NB4 (cell line): ENCODE measurements around the gene S1PR5.
A peak's percentile ranks its signal among the peaks of the same experiment; 100 is the strongest.
"Not testable (repeated sequence)": the region's sequence is repeated elsewhere in the genome, so short reads cannot be mapped to it uniquely, and the experiment has no call there.

ENCODE experiments used
- DNase-seq: peaks from one replicate; pipeline ENCODE4 v3.0.0; 2010; ENCODE audit warnings: low read depth
- H3K4me3 ChIP-seq: one replicate; pipeline ENCODE4 v1.5.1; 2011; ENCODE audit warnings: mild to moderate bottlenecking, low read depth, low read length, moderate library complexity
- MAX ChIP-seq: IDR thresholded peaks from 2 replicates; pipeline ENCODE4 v1.6.1; 2011; ENCODE audit warnings: low read depth, low read length
- MYC ChIP-seq: IDR thresholded peaks from 2 replicates; pipeline ENCODE4 v1.6.1; 2011; ENCODE audit warnings: low read depth, low read length
- POLR2A ChIP-seq: IDR thresholded peaks from 2 replicates; pipeline ENCODE4 v1.6.1; 2011; ENCODE audit warnings: mild to moderate bottlenecking; ENCODE audit not compliant: insufficient read length; ENCODE audit errors: extremely low read depth
- TF ChIP-seq, protein P1 (sequence below): IDR thresholded peaks from one replicate; pipeline ENCODE4 v1.5.1; 2012; ENCODE audit warnings: low read depth, low read length

The S1PR5 gene

GRCh38 chr19:10543420-10544241 lies 26.4 kb upstream of the S1PR5 start, which contains the start of gene ATG4D:
ATG4D (plus strand) TSS chr19:10543904; CDS start chr19:10544091, 187 bp downstream.
- peak within 1 kb of the TSS; percentile 91 for H3K4me3 ChIP-seq
- TF ChIP-seq POLR2A (peak; percentile 98), MYC (no peak; the same call in 1 of the 2 replicates)
- peak; percentile 96 for DNase-seq

- TF ChIP-seq MYC: no peak
- TF ChIP-seq MAX: no peak
- no peak for TF ChIP-seq POLR2A
- TF ChIP-seq, protein P1, sequence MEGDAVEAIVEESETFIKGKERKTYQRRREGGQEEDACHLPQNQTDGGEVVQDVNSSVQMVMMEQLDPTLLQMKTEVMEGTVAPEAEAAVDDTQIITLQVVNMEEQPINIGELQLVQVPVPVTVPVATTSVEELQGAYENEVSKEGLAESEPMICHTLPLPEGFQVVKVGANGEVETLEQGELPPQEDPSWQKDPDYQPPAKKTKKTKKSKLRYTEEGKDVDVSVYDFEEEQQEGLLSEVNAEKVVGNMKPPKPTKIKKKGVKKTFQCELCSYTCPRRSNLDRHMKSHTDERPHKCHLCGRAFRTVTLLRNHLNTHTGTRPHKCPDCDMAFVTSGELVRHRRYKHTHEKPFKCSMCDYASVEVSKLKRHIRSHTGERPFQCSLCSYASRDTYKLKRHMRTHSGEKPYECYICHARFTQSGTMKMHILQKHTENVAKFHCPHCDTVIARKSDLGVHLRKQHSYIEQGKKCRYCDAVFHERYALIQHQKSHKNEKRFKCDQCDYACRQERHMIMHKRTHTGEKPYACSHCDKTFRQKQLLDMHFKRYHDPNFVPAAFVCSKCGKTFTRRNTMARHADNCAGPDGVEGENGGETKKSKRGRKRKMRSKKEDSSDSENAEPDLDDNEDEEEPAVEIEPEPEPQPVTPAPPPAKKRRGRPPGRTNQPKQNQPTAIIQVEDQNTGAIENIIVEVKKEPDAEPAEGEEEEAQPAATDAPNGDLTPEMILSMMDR: no peak
- peak overlapping the region; percentile 40 for H3K4me3 ChIP-seq
- DNase-seq: peak; percentile 37
Measured at GRCh38 chr19:10543059-10543419, 25.8 kb upstream of the S1PR5 start.

DNA sequence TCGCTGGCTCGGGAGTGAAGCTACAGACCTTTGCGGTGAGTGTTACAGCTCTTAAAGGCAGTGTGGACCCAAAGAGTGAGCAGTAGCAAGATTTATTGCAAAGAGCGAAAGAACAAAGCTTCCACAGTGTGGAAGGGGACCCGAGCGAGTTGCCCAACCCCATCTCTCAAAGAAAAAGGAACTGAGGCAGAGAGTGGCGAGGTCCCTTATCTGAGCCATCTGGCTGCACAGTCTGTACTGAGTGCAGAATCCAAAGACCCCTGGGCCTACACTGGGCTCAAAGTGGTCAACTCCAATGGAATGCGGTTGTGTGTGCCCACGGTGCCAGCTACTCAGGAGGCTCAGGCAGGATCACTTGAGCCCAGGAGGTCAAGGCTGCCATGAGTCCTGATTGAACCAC lies 21.8 kb upstream of the S1PR5 start:
- peak; percentile 68 for DNase-seq
- 0 out of 2 replicates have a peak, but pooled peaks have one; percentile 9 for TF ChIP-seq MYC

GRCh38 chr19:10538204-10538983 lies 21.1 kb upstream of the S1PR5 start:
- no peak overlapping the region for H3K4me3 ChIP-seq
- TF ChIP-seq POLR2A: no peak
- TF ChIP-seq MYC: no peak
- TF ChIP-seq, protein P1: no peak
- no peak for TF ChIP-seq MAX
- DNase-seq: no peak

More for the DNA sequence above, 21.8 kb upstream of the S1PR5 start:
- H3K4me3 ChIP-seq: not testable (repeated sequence)

DNA sequence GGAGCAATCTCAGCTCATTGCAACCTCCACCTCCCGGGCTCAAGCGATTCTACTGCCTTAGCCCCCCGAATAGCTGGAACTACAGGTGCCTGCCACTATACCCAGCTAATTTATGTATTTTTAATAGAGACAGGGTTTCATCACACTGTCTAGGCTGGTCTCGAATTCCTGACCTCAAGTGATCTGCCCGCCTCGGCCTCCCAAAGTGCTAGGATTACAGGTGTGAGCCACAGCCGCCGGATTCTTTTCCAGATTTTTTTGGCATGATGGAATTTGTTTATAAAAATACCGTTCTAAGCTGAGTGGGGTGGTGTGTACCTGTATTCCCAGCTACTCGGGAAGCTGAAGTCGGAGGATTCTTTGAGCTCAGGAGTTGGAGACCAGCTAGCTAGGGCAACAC lies 20.4 kb upstream of the S1PR5 start:
- TF ChIP-seq POLR2A: no peak
- TF ChIP-seq, protein P1: no peak
- no peak for TF ChIP-seq MYC
- no peak for TF ChIP-seq MAX
- no peak for DNase-seq

DNA sequence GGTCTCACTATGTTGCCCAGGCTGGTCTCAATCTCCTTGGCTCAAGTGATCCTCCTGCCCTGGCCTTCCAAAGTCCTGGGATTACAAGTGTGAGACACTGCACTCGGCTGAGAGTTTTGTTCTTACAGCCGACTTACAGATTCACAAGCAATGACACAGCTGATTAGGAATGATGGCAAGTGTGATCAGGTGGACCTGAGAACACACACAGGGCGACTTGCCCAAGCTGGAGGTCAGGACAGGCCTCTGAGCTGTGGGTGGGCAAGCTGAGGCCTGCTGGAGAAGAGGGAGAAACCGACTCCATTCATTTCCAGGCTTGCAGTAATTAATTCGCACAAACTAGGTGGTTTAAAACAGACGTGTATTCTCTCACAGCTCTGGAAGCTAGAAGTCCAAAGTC lies 18.4 kb upstream of the S1PR5 start:
- no peak overlapping the region for H3K4me3 ChIP-seq
- TF ChIP-seq MYC (no peak), MAX (no peak), POLR2A (no peak)
- TF ChIP-seq, protein P1: no peak
- DNase-seq: no peak

More for the DNA sequence above, 20.4 kb upstream of the S1PR5 start:
- H3K4me3 ChIP-seq: no peak overlapping the region
